Sigmoid colon (tissue), 7 donors: ENCODE measurements around the gene SDC4. TPM values are rescaled to one million over a fixed set of nuclear protein-coding genes. Genes with fewer than 3 reads are reported as not detected.
A peak's percentile ranks its signal among the peaks of the same experiment; 100 is the strongest.

Source experiments
- DNase-seq: peaks from one replicate; pipeline ENCODE4 v3.0.0-alpha.2; 2019
- H3K27ac ChIP-seq, 4 donors: fragments of 200-600 bp; sonication (generic); one replicate each; pipeline ENCODE4 v1.5.1; 2016 to 2019; ENCODE audit warnings: mild to moderate bottlenecking in 1 of 4
- H3K27me3 ChIP-seq, 3 donors: fragments of 200-600 bp; sonication (generic); one replicate each; pipeline ENCODE4 v1.5.1; 2019; ENCODE audit warnings: mild to moderate bottlenecking in 1 of 3
- H3K36me3 ChIP-seq, 4 donors: fragments of 200-600 bp; sonication (generic); one replicate each; pipeline ENCODE4 v1.5.1; 2016 to 2019
- H3K4me1 ChIP-seq, 4 donors: fragments of 200-600 bp; sonication (generic); one replicate each; pipeline ENCODE4 v1.5.1; 2017 to 2019
- H3K4me3 ChIP-seq, 4 donors: fragments of 200-600 bp; sonication (generic); one replicate each; pipeline ENCODE4 v1.5.1; 2017 to 2019; ENCODE audit warnings: mild to moderate bottlenecking in 2 of 4, moderate library complexity in 1 of 4
- H3K9me3 ChIP-seq, 4 donors: fragments of 200-600 bp in 3 of 4; sonication (generic) in 3 of 4; one replicate each; pipeline versions ENCODE4 v1.5.1 to v1.6.1; 2013 to 2019
- EP300 ChIP-seq, 4 donors: sonication (generic); formaldehyde crosslinking; IDR thresholded peaks; one replicate each; pipeline ENCODE4 v1.6.1; 2017; ENCODE audit warnings: antibody characterized with exemption in 4 of 4
- POLR2A ChIP-seq, 2 donors: fragments of 450-650 bp; IDR thresholded peaks; one replicate each; pipeline ENCODE4 v1.6.1; 2016; ENCODE audit warnings: antibody characterized with exemption in 2 of 2, mild to moderate bottlenecking in 2 of 2, moderate library complexity in 2 of 2
- POLR2AphosphoS5 ChIP-seq, 4 donors: sonication (generic); formaldehyde crosslinking; IDR thresholded peaks; one replicate each; pipeline ENCODE4 v1.6.1; 2017; ENCODE audit warnings: antibody characterized with exemption in 4 of 4
- WGBS, 2 donors: extraction: QIAGEN DNeasy Blood & Tissue Kit; methylation state at CpG; one replicate each; pipeline ENCODE4 v1.1.7; 2013; 5-methylcytosine and 5-hydroxymethylcytosine counted together
- intact Hi-C: fragments of 100-400 bp; cut with DNase I; formaldehyde crosslinking; loops from one replicate; pipeline ENCODE4 v1.15.1; 2023
- polyA plus RNA-seq, 3 donors: library from polyadenylated mRNA; stranded (reverse); fragments of 200-250 nt; gene quantifications; one replicate each; pipeline ENCODE4 v1.2.3, GENCODE V29; 2013
- total RNA-seq, 4 donors: library from RNA; depleted of rRNA; stranded (reverse); fragments of >200 nt; gene quantifications; one replicate each; pipeline ENCODE4 v1.1.0, GENCODE V29; 2016
- TF ChIP-seq, protein P1 (sequence below), 4 experiments: fragments of 450-650 bp in 3 of 4; fragments of 200-600 bp in 1 of 4; IDR thresholded peaks; one replicate each; pipeline ENCODE4 v1.5.1; 2016 to 2019; ENCODE audit warnings: antibody characterized with exemption in 4 of 4, mild to moderate bottlenecking in 3 of 4, moderate library complexity in 2 of 4
- donor health status: healthy with polysubstance abuse.
- donor health status: Bipolar disorder and iron deficiency.
- donor health status: healthy.

The SDC4 gene
- total and polyA plus RNA-seq, 7 donors: 22.2 to 149 (median 79.9) TPM

DNA sequence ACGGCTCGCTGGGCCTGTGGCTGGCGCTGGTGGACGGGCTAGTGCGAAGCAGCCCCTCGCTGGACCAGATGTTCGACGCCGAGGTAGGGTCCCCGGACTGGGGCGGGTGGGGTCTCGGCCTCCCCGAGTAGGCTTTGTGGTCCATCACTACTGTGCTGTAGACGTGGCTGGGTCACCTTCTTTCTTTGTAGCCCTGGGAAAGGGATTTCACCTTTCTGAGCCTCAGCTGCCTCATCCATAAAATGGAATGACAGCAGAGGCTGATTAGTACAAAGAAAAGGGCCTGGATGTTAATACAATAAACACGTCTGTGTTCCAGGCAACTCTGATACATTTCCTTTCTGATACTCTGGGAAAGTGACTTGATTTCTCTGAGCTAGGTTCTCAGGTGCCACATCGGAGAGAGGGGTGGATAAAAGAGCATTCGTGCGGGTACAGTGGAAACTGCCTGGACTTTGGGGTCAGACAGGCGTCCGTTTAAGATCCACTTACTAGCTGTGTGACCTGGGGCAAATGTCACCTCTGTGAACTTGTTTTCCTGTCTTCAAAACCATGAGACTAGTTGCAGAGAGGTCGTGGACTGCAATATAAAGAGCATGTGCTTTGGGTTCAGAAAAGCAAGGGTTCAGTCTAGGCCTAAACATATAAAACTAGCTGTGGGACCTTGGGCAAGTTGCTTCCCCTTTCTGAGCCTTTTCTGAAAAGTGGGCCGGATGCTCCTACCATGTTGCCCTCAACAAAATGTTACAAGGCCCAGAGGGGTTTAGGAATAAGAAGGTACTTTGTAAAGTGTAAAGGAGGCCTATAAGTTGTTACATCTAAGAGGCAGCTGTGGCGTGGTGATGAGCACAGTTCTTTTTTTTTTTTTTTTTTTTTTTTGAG, 15.6 kb upstream of the SDC4 start:
- H3K36me3 ChIP-seq: peaks cover 13 to 37% (median 22%) of the 10 kb centered on the region in 4 donors
- peaks cover 0 to 49% (median 46%) of the 10 kb centered on the region in 4 donors for H3K4me1 ChIP-seq
- WGBS, 2 donors: 18 to 22% methylated on average over 23 of the region's 23 CpGs
- H3K9me3 ChIP-seq: no peaks in the 10 kb centered on the region
- intact Hi-C loops: loop anchor here (2.0 to 10.0 kb wide), 4 partner anchors 42 to 571 kb away; partner anchors contain the start of gene PCIF1
- TF ChIP-seq POLR2AphosphoS5 (IDR thresholded peaks at IDR 0.05): no peak
- TF ChIP-seq EP300 (IDR thresholded peaks at IDR 0.05): no peak
- H3K4me3 ChIP-seq: peak overlapping the region; percentile 54 to 72 (median 67)
- H3K27me3 ChIP-seq: no peaks in the 10 kb centered on the region
- DNase-seq: no peak
- peak overlapping the region; percentile 88 to 96 (median 94) for H3K27ac ChIP-seq

- intact Hi-C loops: loop anchor here (2.0 to 10.0 kb wide), 4 partner anchors 41 to 572 kb away; partner anchors contain the start of gene PCIF1
- H3K4me1 ChIP-seq: peaks cover 0 to 56% (median 52%) of the 10 kb centered on the region in 4 donors
- no peaks in the 10 kb centered on the region for H3K27me3 ChIP-seq
- H3K36me3 ChIP-seq: peaks cover 13 to 28% (median 20%) of the 10 kb centered on the region in 4 donors
- WGBS, 2 donors: 0% methylated on average over 55 of the region's 55 CpGs
- H3K4me3 ChIP-seq: peak within 1 kb of the TSS; percentile 54 to 72 (median 67)
- peak; percentile 99 for DNase-seq
- peak within 1 kb of the TSS; percentile 88 to 96 (median 94) for H3K27ac ChIP-seq
- TF ChIP-seq POLR2A (IDR thresholded peaks at IDR 0.05) (peak; percentile 85 to 91), EP300 (IDR thresholded peaks at IDR 0.05) (peak in 1 of 4 donors; percentile 72), POLR2AphosphoS5 (IDR thresholded peaks at IDR 0.05) (peak; percentile 93 to 97 (median 94))
- TF ChIP-seq, protein P1, sequence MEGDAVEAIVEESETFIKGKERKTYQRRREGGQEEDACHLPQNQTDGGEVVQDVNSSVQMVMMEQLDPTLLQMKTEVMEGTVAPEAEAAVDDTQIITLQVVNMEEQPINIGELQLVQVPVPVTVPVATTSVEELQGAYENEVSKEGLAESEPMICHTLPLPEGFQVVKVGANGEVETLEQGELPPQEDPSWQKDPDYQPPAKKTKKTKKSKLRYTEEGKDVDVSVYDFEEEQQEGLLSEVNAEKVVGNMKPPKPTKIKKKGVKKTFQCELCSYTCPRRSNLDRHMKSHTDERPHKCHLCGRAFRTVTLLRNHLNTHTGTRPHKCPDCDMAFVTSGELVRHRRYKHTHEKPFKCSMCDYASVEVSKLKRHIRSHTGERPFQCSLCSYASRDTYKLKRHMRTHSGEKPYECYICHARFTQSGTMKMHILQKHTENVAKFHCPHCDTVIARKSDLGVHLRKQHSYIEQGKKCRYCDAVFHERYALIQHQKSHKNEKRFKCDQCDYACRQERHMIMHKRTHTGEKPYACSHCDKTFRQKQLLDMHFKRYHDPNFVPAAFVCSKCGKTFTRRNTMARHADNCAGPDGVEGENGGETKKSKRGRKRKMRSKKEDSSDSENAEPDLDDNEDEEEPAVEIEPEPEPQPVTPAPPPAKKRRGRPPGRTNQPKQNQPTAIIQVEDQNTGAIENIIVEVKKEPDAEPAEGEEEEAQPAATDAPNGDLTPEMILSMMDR (IDR thresholded peaks at IDR 0.05): peak; percentile 83 to 96 (median 91)
- no peaks in the 10 kb centered on the region for H3K9me3 ChIP-seq
These were observed 14.8 kb upstream of the SDC4 start, which contains the start of gene SYS1 for GRCh38 chr20:45362804-45363610. Gene SYS1 (plus strand): TSS chr20:45363156. CDS start chr20:45363532, 376 bp downstream.

DNA sequence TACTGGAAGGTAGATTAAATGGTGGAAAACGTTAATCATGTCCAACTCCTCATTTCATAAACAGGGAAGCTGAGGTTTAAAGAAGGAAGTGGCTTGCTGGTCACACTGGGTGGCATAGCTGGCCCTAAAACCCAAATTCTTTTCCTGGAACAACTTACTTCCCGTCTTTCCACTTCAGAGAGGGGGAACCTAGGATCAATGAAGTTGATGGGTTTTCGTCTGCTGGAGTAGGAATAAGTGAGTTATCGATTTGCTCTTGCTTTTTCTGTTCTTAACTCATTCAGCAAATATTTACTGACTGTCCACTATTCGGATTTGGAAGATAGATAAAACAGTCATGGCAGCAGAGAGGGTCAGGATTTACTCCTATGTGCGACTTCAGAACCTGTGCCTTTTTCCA, 13.6 kb upstream of the SDC4 start:
- intact Hi-C loops: loop anchor here (2.0 to 10.0 kb wide), 4 partner anchors 39 to 573 kb away; partner anchors contain the start of gene PCIF1
- peaks cover 0 to 68% (median 63%) of the 10 kb centered on the region in 4 donors for H3K4me1 ChIP-seq
- peak overlapping the region; percentile 88 to 96 (median 94) for H3K27ac ChIP-seq
- H3K4me3 ChIP-seq: peak overlapping the region in 1 of 4 donors; percentile 65
- DNase-seq: peak; percentile 45
- no peaks in the 10 kb centered on the region for H3K27me3 ChIP-seq
- 67 to 68% methylated on average over 6 of the region's 6 CpGs for WGBS, 2 donors
- H3K36me3 ChIP-seq: peaks cover 5 to 16% (median 14%) of the 10 kb centered on the region in 4 donors
- TF ChIP-seq EP300 (IDR thresholded peaks at IDR 0.05) (no peak), POLR2AphosphoS5 (IDR thresholded peaks at IDR 0.05) (no peak), POLR2A (IDR thresholded peaks at IDR 0.05) (no peak)
- TF ChIP-seq, protein P1 (IDR thresholded peaks at IDR 0.05): no peak
- no peaks in the 10 kb centered on the region for H3K9me3 ChIP-seq

DNA sequence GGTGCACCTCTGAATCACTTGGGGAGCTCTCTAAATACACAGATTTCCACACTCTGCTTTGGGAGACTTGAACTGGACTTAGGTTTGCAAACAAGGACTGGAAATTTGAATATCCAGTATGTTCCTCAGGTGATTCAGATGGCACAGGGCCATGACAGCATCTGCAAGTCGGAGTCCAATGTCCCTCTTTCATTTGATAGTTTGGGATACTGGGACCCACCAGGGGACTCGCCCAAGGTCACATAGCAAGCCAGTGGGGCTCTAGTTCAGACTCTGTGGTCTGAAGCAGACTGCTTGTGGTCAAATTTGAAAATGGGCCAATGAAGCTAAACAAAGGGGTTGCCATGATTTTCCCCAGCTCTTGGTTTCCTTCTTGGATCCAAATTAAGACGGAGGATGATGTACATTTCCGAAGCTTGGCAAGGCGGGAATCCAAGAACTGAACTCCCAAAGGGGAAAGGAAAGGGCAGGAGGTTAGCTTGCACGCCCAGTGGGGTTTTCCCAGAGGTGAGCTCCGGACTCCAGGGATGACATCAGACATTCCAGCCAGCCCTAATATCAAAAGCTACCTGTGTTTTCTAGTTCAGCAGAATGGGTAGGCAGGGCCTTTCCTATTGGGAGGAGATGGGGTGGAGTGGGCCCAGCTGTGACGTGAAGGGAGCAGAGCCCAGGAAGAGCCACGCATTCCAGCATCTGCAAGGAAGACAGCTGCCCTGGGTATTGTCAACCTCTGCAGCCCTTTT, 11.4 kb upstream of the SDC4 start:
- peak overlapping the region; percentile 80 to 96 (median 90) for H3K27ac ChIP-seq
- H3K9me3 ChIP-seq: no peaks in the 10 kb centered on the region
- WGBS, 2 donors: 55 to 69% methylated on average over 9 of the region's 9 CpGs
- intact Hi-C loops: loop anchor here (2.0 to 10.0 kb wide), 3 partner anchors 15 to 575 kb away; partner anchors contain the start of gene PCIF1
- peak; percentile 89 for DNase-seq
- no peaks in the 10 kb centered on the region for H3K36me3 ChIP-seq
- peaks cover 0 to 75% (median 67%) of the 10 kb centered on the region in 4 donors for H3K4me1 ChIP-seq
- no peaks in the 10 kb centered on the region for H3K27me3 ChIP-seq
- H3K4me3 ChIP-seq: no peak overlapping the region
- TF ChIP-seq POLR2AphosphoS5 (IDR thresholded peaks at IDR 0.05) (peak in 3 of 4 donors; percentile 73 to 81 (median 80)), EP300 (IDR thresholded peaks at IDR 0.05) (peak in 3 of 4 donors; percentile 36 to 64 (median 49))
- TF ChIP-seq, protein P1 (IDR thresholded peaks at IDR 0.05): no peak
